ENCODE results near the gene WBP1L. TPM values are rescaled to one million over a fixed set of nuclear protein-coding genes. Genes with fewer than 3 reads are reported as not detected.
A peak's percentile ranks its signal among the peaks of the same experiment; 100 is the strongest.
"Not testable (repeated sequence)": the region's sequence is repeated elsewhere in the genome, so short reads cannot be mapped to it uniquely, and the experiment has no call there.

The WBP1L gene
- total RNA-seq, 1 donor from 2014 or later = 57.7 TPM

DNA sequence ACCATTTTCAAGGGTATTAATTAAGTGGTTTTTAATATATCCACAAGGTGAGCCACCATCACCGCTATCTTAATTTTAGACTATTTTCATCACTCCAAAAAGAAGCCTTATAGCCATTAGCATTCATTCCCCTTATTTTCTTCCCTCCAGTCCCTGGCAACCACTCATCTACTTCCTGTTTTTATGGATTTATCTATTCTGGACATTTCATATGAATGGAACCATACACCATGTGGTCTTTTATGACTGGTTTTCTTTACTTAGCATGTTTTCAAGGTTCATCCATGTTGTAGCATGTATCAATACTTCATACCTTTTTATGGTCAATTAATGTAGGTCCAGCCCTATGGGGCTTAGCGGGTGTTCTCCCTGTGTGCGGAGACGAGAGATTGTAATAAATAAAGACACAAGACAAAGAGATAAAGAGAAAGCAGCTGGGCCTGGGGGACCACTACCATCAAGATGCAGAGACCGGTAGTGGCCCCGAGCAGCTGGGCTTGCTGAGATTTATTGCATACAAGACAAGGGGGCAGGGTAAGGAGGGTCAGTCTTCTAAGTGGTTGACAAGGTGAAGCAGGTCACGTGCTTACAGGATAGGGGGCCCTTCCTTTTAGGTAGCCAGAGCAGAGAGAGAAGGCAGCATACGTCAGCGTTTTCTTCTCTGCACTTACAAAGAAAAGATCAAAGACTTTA, 14.6 kb downstream of the WBP1L start:
- no peak for DNase-seq (ENCODE audit: low read depth)

DNA sequence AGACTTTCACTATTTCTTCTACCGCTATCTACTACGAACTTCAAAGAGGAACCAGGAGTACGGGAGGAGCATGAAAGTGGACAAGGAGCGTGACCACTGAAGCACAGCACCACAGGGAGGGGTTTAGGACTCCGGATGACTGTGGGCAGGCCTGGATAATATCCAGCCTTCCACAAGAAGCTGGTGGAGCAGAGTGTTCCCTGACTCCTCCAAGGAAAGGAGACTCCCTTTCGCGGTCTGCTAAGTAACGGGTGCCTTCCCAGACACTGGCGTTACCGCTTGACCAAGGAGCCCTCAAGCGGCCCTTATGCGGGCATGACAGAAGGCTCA, 15.2 kb downstream of the WBP1L start:
- not testable (repeated sequence) for DNase-seq (ENCODE audit: low read depth)

DNA sequence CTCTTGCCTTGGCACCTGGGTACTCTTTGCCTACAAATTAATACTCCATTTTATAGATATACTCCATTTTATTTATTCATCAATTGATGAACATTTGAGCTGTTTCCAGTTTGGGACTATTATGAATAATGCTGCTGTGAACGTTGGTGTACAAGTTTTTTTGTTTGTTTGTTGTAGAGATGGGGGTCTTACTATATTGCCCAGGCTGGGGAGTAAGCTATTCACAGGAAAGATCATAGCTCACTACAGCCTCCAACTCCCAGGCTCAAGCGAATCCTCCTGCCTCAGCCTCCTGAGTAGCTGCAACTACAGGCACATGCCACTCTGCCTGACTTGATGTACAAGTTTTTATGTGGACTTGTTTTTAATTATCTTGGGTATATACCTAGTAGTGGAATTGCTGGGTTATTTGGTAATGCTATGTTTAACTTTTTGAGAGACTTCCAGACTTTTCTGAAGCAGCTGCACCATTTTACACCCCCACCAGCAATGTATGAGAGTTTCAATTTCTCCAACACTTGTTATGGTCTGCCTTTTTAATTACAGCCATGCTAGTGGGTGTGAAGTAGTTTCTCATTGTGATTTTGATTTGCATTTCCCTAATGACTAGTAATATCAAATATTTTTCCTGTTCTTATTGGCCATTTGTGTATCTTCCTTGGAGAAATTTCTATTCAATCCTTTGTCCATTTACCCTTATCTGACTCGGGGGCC, 15.9 kb downstream of the WBP1L start:
- DNase-seq (ENCODE audit: low read depth) = no peak

DNA sequence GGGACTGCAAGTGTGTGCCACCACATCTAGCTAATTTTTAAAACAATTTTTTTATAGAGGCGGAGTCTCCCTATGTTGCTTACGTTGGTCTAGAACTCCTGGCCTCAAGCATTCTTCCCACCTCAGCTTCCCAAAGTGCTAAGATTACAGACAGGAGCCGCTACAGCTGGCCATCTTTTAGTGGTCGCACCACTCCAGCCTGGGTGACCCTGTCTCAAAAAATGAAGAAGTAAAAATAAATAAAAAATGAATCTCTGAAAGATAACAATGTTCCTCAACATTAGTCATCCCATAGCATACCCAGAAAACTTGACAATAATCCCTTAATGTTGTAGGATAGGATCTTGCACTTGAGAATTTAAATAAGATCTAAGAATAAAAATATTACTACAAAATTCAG, 18.2 kb downstream of the WBP1L start:
- DNase-seq (ENCODE audit: low read depth) = no peak

DNA sequence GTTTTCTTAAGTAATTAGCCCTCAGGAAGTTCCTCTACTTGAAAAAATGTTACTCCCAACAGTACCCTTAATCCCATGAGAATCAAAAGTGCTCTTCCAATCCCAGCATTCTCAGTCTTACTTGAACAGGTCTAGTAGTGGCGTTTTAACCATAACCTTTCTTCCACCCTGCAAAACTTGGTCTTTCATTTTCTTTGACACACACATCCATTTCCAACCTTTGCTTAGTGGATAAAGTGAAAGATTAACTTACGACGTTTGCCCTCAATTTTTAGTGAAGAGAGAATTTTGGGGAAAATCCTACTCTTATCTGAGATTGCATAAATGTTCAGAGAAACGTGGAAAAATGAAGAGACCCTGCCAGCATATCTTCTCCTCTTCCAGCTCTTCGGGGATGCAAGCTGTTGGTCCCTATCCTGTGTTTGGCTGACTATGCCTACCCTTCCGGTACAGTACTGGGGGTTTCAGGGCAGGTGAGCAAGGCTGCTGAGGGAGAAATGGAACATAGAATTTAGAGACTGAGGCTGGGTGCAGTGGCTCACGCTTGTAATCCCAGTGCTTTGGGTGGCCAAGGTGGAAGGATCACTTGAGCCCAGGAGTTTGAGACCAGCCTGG, 18.8 kb downstream of the WBP1L start:
- no peak for DNase-seq (ENCODE audit: low read depth)

DNA sequence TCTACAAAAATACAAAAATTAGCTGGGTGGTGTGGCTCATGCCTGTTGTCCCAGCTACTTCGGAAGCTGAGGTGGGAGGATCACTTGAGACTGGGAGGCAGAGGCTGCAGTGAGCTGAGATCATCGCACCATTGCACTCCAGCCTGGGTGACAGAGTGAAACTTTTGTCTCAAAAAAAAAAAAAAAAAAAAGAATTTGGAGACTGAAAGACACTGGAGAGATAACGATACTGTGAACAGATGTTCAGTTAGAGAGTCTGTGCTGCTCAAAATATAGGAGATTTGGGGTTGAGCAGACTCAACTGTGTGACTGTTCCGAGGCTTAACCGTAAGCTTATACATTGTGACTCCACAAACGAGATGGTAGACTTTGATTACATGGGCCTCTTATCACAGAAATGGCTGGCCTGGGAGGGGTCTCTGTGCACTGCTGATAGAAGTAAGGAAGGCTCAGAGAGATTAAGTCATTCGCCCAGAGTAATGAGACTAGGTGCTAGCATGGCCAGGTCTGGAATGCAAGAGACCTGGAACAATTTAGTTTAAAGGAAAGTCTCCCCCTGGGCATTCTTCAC, 19.4 kb downstream of the WBP1L start:
- no peak for DNase-seq (ENCODE audit: low read depth)

DNA sequence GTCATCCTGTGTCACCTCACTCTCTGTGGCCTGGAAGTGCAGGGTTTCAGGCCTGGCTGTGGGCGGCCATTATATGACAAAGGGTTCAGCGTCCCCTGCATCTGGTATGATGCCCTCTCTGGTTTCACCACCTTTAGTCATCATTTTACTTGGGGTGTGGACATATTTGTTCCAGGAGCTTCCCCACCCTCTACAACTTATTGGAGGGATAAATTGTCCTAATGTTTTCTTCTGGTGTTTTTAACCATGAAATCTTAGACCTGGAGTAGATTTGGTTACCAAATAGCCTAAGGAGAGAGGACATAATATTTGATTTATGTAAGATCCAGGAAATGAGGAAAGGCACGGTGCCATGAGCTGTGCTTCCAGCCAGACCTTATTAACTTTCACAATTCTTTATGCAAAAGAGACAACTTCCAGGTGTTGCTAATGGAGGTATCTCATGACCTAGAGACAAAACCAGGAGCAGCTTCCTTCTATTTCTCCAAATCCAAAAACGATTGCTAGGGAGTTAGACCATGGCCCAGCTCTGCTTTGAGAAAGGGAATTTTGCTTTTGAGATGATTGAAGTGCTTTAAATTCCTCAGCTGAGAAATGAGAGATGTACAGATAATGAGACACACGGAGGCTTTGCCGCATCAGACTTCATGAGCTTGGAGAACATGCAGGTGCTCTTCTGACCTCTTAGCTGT, 20.9 kb downstream of the WBP1L start:
- no peak for DNase-seq (ENCODE audit: low read depth)

- no peak for DNase-seq (ENCODE audit: low read depth)
These were observed 21.6 kb downstream of the WBP1L start for GRCh38 chr10:102765336-102765735.

GRCh38 chr10:102767428-102768160, 23.8 kb downstream of the WBP1L start:
- DNase-seq (ENCODE audit: low read depth) = no peak

DNA sequence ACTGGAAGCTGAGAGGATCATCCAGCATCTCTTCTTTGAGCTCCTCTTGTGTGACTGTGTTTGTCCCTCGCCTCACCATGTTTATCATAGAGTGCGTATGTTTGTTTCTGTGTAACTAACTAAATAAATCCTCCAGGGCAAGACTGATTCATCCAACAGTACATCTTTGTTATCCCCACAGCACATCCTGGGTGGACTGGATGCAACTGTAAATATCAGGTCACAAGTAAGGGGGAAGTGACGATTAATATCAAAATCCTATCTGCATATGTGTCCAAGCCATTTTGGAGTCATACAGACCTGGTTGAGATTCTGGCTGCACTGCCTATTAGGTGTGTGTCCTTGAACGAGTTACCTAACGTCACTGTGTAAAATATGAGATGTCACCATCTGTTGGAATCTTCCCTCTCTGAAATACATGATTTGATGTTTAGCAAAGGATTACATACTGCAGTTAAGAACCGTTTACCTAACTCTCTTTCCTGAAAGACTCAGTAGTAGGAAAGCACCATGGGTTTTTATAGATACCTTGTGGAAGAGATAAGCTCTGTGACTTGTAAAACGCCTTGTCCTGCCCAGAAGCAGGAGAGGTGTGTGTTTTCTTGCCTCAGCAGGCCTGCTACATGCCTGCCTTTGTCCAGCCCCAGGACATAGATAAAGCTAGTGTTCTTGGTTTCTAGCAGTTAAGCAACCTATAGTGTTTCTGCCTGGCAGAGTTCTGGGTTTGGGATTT, 25.8 kb downstream of the WBP1L start:
- no peak for DNase-seq (ENCODE audit: low read depth)

DNA sequence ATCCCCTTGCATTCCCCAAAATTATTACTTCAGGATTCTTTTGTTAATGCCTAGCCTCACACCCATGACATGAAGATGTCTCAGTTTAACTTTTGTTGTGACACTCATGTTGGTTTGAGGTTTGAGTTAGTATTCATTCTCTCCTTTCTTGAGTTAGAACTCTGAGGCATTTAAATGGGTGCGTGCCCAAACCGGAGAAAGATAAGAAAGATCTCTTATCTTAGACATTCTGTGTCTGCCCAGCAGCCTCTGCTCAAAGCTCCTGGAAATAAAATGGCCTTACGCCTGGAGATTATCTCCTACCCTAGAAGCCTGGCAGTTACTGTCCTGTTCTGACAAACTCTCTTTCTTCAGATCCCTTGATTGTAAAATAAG, 26.3 kb downstream of the WBP1L start:
- DNase-seq (ENCODE audit: low read depth) = no peak

GRCh38 chr10:102770792-102771191, 27.0 kb downstream of the WBP1L start:
- DNase-seq (ENCODE audit: low read depth) = no peak

DNA sequence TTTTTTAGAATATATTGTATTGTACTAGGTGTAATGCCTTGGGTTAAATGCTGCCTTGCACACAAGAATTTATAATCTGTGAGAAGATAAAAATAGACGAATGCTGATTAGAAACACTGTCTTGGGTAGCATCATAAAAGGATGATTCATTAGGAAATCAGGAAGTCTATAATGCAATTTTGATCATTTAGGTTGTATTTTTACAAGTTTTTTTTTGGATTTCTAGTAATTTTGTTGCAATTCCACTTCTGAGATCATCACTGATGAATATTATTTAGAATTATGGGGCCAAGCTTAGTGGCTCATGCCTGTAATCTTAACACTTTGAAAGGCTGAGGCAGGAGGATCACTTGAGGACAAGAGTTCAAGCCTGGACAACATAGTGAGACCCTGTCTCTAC, 29.6 kb downstream of the WBP1L start:
- no peak for DNase-seq (ENCODE audit: low read depth)

DNA sequence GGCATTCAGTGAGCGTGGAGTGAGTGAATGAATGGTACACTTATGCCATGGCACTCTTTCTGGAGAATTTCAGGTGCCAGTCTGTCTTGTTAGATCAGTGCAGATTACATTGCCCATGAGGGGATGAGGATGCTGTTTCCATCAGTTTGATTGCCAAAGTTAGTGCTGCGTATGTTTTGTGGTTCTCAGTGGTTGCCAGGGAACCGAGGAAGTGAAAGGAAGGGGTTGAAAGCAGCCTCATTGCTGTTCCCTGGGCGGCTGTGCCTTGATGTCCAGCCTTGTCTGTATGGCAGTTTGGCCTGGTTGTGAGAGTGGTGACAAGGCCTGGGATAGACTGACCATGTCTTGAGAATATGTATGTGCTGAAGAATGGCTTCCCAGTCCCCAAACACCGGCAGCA, 30.2 kb downstream of the WBP1L start:
- DNase-seq (ENCODE audit: low read depth) = no peak

DNA sequence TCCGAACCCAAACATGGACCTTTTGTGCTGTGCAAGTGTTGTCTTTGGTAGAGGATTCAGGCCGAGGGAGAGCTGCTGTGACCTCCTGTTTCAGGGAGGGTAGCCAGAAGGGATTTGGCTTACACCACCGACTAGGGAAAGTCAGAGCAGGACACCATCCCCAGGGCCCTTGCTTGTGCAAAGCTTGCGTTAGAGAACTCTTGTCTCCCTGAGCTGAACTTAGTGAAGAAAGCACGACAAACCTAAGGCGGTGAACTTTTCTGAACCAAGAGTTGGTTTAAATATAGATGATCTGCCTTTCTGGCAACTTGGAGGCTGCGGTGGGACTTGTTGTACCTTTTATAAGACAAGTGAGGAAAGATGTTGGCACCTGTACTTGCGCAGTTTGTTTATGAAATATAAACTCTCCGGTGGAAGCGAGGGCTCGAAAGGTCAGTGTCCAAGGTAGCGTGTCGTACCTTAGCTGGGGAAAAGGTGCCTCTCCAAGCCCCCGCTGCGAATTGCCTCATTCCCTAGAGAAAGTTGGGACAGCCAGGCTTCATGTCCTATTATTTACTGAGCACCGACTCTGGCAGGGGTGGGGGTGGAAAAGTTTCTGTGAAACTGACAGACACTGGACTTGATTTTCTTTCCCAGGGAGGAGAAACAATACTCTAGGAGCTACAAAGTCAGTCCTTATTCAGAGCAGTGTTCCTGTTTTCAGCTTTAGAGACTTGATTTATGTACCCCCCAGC, 31.6 kb downstream of the WBP1L start:
- peak; percentile 56 for DNase-seq (ENCODE audit: low read depth)

DNA sequence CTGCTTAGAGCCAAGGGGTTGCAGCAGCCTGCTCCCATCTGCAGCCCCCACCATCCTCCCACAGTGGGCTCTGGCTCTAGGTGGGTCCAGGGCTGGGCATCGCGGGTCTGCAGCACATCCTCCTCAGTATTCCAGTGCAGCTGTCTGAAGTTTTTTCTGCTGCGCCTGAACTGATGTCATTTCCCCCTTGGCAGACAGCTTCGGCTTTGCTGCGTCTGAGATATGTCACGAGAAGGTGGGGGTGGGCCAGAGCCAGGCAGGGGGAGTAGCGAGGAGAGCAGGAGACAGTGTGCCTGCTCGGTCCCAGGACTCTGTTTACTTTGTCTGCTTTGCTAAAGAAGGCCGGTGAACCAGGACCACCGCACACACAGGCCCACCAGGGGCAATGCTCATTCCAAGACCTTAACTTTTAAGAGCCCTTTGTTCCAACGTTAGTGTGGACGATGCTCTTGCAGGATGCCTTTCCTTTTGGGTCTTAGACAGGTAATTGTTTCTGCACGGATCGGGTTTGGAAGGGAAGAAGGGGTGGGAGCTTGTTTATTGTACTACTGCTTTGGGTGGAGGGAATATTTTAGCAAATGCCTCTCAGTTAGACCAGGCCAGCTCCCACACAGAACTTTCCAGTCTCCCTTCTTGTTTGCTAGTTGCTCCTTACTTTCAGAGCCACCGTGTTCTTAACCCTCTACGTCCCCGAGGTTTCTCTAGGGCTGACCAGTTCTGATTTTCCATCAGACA, 32.4 kb downstream of the WBP1L start:
- DNase-seq (ENCODE audit: low read depth) = peak; percentile 95

DNA sequence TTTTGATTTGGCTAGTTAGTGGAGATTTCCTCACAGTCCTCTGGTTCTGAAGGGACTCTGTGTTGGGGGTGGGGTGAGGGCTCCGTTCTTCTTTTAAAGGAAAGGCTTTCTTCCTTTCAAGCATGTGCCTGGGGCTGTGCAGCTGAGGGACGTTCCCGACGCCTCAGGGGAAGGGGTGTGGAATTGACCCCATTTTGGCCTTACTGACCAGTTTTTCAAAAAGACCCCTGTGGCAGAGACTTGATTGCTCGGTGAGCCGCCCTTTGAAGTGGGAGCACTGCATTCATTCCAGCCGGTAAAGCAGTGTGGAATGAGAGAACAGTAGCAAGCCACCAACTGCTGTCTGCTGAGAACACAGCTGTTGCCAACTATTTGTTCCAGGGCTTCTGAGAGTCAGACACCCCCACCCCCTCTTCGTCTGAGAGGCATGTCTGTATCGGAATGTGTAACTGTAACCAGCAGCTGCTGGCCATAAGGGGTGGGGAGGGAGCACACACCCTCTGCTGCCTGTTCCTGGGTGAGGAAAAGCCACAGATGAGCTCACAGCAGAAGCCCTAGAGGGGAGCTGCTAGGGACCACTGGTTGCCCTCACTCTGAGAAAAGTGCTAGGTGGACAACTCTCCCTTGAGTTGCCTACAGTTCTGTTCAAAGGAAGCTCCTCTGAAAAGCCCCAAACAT, 33.2 kb downstream of the WBP1L start:
- DNase-seq (ENCODE audit: low read depth) = peak; percentile 99

DNA sequence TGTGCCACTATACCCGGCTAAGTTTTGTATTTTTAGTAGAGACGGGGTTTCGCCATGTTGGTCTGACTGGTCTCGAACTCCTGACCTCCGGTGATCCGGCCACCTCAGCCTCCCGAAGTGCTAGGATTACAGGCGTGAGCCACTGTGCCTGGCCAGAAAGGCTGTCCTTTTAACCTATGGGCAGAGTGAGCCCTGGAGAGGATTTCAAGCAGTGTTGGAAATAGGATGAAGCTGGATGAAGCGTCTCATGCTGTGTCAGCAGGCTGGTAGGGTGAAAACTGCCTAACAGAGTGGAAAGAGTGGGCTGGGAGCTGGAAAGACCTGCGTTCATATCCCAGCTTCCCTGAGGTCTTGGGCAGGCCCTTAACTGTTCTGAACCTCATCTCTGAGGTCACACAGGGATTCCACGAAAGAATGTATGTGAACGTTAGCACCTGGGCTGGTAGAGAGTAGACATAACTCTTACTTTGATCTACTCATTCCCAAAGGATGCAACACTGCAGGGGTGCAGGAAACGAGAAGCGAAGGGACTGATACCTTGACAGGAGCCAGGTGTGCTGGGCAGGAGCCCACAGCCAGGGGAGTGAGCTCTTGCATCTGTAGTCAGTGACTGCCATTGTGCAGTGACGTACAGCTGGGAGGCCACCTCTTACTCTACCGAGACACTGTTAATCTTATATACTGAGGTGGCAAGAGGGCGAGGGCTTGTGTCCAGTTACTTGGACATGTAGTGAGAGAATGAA, 34.1 kb downstream of the WBP1L start:
- no peak for DNase-seq (ENCODE audit: low read depth)

Measured in myocyte (in vitro differentiated cells).